ENCODE results near the gene IRF7.

The IRF7 gene

DNA sequence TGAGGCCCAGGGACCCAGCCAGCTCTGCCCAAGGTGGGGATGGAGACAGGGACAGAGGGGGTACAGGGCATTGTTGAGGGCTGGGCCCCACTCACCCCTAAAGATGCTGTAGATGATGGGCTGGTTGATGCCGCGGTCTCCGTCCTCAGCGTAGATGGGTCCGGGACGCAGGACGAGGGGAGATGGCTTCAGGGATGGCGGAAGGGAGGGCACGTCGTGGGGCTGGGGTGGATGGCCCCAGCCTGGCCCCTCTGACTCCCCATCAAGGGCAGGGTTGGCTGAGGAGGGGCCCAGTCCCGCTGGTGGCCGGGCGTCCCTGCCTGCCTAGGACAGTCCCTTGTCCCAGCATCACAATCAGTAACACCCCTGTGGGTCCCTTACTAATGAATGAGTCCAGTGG lies 4.5 kb upstream of the IRF7 start:
- DNase-seq = no peak

DNA sequence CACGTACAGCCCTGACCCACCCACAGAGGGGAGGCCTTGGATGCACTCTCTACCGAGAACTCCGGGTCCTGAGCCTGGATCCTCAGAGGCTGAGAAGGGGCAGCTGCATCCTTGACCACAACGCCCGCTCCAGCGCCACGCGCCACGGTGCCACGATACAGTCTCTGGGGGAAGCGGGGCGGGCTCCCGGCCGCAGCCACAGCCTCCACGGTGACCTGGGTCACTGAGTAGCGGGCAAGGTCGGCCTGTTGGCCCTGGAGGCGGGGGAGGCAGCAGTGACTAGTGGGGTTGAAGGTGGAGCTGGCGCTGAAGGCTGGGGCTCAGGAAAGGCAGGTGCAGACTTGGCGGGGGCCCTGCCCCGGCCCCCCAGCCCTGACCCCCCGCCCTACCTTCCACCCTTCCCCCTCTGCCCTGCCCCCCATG lies 3.9 kb upstream of the IRF7 start:
- no peak for DNase-seq

DNA sequence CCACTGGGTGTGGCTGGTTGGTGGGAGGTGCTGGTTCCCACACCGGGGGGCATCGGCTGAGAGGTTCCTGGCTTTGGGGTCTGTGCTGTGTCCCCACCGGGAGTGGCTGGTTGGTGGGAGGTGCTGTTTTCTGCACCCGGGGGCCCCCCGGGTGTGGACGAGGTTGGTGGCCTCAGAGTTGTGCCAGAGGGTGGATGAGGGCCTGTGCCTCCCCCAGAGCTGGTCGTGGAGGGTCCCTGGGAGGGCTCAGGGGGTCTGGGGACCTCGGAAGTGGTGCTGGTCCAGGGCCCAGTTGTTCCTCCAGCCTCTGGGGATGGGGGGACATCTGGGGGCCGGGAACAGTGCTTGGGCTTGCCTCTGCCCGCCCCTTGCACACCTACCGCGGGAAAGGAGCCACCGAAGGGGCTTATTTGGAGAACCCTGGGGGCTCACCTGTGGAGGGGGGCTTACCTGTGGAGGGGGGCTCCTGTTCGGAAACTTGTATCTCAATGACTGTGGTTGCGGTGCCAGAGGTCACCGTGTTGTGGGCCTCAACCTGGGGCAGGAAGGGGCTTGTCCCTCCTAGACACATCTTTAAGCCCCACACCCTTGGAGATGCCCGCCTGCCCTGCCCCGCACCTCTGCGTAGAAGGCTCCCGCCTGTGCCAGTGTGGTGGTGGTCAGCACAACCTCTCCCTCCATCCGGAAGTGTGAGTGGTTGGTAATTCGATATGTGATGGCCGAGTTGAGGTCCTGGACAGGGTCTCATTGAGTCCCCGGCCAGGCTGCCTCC lies 3.3 kb upstream of the IRF7 start:
- DNase-seq = no peak

DNA sequence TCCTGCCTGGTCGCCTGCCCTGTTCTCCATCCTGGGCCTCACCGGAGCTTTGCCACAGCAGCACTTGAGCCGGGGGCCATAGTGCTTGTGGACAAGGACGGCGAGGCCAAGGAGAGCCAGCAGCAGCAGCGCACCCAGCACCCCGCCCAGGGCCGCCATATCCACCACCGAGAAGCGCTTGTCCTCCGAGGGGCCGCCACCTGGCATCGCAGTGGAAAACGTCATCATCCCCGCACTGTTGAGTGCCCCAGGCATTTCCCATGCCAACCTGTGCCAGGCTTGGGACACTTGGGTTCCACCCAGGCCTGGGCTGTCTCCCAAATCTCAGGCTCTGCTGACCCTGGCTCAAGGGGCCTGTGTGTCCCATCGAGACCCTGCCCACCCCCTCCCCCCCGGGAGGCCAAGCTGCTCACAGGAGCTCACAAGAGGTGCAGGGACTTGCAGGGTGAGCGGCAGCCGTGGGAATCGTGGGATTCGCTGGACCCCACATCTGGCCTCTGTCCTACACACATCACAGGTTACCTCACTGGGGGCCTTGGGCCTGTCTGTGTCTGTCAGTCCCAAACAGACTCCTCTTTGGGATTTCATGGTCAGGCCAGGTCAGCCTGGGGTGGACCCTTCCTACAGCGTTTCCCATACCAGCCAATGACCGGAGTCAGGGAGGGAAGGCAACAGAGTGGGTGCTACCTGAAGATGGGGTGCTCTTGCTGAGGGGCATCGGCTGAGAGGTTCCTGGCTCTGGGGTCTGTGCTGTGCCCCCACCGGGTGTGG lies 2.3 kb upstream of the IRF7 start:
- no peak for DNase-seq

DNA sequence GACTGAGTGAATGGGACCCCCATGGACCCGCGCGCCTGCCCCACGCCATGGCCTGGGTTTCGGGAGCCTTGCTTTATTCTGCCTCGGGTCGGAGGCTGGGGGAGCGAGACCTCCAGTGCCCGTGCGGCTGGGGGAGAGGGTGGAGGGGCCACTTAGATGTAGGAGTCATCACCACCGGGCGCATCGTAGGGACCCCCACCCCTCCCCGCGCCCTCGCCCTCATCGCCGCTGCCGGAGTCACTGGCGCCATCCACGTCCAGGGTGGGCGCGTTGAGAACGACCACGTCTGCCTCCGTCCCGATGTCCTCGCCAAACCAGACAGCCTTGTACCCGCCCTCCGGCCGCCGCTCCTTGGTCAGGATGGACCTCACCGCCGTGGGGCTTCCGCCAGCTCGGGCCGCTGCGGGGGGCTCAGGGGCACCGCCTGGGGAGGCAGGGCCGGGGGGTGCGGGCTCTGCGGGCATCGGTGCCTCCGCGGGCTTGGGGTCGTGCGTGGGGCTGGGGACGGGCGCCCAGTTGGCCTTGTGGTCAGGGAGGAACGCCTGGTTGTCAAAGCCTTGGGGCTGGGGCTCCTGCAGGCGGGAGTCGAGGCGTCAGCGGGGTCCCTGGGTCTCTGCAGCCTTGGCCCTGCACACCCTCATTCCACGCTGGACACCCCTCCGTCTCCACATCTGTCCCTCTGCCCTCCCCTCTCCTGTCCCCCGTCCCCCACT lies 1.6 kb upstream of the IRF7 start:
- no peak for DNase-seq

DNA sequence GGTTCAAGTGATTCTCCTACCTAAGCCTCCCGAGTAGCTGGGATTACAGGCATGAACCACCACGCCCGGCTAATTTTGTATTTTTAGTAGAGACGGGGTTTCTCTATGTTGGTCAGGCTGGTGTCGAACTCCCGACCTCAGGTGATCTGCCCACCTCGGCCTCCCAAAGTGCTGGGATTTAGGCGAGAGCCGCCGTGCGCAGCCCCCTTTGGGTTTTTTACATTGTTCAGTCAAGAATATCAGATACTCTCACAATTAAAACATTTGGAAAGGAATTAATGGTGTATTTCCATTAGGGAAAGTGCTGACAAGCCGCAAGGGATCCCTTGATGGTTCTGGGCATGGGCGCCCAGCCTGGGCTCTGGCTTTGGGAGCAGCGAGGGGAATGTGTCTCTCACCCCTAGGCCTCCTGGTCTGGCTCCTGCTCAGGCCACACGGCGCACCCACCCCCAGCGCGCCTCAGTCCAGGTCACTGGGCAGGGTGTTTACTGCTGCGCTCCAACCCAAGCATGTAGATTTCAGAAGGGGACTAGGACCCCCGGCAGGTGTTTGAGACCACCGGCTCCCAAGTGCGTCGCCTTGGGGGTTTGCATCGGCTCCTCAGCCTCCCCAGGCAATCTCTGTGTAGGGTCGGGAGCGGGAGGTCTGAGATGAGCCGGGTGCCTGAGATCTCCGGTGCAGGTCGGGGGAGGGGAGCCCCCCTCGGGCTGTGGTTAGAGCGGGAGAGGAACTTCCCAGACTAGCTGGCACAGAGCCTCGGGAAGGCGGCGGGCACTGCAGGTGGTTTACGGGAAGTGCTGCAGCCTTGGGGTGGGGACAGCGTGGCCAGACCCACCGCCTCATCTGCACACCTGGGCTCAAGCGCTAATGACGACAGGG lies 809 bp upstream of the IRF7 start:
- DNase-seq = no peak

DNA sequence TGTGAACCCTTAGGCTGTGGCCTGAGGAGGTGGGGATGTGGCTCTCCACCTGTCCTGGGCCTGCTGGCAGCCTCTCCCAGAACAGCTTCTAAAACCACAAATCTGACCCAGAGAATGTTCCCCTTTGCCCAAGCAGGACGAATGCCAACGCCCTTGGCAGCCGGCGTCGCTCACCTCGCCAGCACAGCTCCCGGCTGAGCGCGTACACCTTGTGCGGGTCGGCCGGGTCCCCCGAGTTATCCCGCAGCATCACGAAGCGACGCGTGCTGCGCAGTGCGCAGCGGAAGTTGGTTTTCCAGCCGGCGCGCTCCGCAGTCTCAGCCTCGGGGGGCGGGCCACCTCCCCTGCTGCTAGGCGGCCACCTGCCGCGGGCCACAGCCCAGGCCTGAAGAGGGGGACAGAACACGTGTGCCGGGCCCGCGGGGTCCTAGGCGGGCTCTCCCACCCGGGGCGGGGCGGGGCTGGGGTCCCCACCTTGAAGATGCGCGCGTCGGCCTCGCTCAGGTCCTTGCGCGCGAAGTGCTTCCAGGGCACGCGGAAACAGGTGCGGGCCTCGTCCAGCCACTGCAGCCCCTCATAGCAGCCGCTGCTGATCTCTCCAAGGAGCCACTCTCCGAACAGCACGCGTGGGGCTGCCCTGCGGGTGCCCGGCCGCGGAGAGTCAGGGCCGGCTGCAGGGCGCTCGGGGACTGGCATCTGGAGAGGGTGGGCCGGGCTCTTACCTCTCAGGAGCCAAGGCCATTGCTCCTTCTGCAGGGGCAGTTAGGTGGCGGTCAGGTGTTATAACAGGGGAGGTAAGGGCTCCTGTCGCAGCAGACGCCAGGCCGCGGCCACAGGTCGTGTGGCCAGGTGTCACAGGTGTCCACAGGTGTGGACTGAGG lies 887 bp downstream of the IRF7 start:
- DNase-seq = no peak

DNA sequence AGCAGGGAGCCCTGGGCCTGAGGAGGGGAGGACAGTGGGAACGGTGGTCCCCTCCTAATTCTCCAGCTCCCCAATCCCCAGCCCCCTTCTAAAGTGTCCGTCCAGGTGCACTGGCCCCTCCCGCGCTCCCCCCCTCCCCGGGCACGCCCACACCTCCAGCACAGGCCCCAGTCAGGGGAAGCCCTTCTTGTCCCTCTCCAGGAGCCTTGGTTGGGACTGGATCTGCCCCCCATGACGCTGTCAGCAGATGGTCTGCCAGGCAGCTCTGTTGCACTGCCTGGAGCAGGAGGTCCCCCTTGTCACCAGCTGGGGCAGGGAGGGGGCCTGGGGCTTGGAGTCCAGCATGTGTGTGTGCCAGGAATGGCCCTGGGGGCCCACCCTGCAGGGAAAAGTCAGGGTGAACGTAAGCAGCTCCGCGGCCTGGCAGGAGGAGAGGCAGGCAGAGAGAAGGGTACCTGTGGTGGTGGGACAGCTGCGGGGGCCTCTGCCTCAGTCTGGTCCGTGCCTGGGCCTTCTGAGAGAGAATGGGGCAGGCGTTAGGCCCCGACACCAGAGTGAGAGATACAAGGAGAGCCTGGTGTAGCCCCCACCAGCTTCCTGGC lies 1.6 kb downstream of the IRF7 start:
- no peak for DNase-seq

DNA sequence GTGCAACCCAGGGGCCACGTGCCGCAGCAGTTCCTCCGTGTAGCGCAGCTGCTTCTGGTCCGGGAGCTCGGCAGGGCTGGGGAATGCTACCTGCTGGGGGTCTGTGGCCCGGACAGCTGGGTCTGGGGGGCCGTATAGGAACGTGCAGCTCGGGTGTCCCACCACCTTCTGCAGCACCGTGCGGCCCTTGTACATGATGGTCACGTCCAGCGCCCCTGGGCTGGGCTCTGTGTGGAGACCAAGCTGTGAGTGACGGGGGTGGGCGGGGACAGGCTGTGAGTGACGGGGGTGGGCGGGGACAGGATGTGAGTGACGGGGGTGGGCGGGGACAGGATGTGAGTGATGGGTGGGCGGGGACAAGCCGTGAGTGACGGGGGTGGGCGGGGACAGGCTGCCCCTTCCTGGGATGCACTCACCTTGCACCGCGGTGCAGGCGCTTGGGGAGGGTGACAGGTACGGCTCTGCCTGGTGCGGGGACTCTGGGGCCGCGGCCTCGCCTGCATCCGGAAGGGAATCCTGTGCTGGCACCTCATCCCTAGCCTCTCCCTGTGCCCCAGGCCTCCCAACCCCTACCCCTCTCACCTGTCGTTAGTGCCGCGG lies 2.3 kb downstream of the IRF7 start:
- peak; percentile 83 for DNase-seq

DNA sequence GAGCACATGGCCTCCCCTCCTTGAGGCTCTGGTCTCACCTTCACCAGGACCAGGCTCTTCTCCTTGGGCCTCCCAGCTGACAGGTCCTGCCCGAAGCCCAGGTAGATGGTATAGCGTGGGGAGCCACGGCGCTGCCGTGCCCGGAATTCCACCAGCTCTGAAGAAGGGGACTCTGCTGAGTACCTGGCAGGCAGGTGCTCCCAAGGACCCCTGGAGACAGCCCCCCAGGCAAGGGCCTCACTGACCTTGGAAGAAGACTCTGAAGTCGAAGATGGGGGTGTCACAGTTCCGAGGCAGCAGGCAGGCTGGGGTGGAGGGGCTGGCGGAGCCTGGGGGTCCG lies 2.8 kb downstream of the IRF7 start:
- no peak for DNase-seq

DNA sequence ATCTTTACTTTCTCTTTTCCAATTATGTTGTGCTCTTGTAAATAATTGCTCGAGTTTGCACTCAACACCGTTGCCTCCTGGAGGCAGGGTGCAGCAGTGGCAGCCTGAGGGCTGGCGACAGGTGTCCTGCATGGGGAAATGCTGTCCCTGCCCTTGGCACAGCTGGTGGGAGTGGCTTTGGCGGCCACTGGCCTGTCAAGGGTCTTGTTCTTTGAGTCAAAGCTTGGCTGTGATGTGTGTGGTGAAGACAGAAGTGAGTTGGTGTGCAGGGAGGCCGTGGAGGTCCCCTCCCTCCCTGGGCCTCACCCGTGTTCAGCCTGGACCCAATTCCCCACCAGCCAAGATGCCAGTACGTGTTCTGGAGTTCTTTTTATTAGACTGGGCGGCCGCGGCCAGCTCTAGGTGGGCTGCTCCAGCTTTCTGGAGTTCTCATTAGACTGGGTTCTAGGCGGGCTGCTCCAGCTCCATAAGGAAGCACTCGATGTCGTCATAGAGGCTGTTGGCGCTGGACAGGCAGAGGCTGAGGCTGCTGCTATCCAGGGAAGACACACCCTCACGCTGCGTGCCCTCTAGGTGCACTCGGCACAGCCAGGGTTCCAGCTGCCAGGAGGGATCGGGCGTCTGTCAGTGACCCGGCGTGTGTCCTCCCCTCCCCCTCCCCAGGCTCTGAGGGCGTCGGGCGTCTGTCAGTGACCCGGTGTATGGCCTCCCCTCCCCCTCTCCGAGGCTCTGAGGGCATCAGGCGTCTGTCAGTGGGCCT lies 3.4 kb downstream of the IRF7 start:
- peak; percentile 29 for DNase-seq

DNA sequence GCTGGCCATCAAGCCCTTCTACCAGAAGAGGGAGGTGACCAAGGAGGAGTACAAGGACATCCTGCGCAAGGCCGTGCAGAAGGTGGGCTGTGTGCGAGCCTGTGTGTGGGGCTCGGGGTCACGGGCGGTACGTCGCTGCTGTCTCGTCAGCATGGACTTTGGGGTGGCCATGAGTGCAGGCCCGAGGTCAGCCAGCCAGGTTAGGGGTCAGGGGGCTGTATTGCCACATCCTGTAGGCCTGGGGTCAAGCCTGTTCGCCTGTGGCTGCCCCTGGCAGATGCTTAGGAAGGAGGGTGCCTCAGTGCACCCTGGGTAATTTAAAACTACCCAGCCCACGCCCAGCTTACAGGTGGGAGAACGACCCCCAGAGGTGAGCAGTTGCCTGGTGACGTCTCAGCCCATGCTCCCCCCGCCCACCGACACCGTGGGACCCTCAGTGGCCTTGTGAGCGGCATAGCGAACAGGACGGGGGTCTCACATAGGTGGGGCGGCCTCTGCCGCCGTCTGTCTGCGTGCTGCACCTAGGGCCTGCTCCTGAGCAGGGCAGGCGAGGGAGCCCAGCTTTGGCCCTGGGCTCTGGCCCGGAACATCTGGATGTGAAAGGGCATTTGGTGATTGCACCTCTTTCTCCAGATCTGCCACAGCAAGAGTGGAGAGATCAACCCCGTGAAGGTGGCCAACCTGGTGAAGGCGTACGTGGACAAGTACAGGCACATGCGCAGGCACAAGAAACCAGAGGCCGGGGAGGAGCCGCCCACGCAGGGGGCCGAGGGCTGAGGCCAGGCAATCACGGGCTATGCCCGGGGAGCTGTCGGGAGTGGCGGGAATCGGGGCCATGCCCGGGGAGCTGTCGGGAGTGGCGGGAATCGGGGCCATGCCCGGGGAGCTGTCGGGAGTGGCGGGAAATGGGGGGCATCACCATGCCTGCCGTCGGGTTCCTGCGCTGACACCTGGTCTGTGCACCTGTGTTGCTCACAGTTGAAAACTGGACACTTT lies 4.5 kb downstream of the IRF7 start:
- no peak for DNase-seq

DNA sequence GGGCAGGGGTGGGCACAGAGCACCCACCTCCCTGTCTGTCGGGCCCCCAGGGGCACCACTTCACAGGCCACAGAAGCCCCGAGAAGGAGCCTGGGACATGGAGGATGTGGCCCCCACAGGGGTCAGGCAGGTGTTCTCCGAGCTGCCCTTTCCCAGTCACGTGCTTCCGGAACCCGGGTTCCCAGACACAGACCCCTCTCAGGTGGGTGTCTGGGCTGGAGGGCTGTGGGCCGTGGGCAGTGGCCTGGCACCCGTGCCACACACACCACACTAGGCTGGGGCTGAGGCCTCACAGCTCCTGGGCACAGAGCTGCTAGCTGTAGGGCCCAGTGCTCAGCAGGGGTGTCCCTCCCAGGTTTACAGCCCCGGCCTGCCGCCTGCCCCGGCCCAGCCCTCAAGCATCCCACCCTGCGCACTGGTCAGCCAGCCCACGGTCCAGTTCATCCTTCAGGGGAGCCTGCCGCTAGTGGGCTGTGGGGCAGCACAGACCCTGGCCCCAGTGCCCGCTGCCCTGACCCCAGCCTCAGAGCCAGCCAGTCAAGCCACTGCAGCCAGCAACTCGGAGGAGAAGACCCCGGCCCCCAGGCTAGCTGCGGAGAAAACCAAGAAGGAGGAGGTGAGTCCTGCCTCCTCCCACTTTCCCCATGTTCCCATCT lies 5.5 kb downstream of the IRF7 start:
- no peak for DNase-seq

DNA sequence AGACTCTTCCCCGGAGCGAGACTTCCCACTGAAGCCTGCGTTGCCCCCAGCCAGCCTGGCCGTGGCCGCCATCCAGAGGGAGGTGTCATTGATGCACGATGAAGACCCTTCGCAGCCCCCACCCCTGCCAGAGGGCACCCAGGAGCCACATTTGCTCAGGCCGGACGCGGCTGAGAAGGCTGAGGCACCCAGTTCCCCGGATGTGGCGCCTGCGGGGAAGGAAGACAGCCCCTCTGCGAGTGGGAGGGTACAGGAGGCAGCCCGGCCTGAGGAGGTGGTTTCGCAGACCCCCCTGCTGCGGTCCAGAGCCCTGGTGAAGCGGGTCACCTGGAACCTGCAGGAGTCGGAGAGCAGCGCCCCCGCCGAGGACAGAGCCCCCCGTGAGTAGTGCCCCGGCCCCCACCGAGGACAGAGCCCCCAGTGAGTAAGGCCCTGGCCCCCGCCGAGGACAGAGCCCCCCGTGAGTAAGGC lies 6.4 kb downstream of the IRF7 start:
- DNase-seq = no peak

DNA sequence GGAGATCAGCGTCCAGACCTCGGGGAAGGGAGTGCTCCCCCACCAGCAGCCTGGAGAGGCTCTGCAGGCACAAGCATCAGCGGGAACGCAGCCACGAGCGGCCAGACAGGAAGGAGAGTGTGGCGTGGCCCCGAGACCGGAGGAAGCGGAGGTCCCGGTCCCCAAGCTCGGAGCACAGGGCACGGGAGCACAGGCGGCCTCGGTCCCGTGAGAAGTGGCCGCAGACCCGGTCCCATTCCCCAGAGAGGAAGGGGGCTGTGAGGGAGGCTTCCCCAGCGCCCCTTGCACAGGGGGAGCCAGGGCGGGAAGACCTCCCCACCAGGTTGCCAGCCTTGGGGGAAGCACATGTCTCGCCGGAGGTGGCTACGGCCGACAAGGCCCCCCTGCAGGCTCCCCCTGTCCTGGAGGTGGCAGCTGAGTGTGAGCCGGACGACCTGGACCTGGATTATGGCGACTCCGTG lies 6.9 kb downstream of the IRF7 start:
- DNase-seq = no peak

DNA sequence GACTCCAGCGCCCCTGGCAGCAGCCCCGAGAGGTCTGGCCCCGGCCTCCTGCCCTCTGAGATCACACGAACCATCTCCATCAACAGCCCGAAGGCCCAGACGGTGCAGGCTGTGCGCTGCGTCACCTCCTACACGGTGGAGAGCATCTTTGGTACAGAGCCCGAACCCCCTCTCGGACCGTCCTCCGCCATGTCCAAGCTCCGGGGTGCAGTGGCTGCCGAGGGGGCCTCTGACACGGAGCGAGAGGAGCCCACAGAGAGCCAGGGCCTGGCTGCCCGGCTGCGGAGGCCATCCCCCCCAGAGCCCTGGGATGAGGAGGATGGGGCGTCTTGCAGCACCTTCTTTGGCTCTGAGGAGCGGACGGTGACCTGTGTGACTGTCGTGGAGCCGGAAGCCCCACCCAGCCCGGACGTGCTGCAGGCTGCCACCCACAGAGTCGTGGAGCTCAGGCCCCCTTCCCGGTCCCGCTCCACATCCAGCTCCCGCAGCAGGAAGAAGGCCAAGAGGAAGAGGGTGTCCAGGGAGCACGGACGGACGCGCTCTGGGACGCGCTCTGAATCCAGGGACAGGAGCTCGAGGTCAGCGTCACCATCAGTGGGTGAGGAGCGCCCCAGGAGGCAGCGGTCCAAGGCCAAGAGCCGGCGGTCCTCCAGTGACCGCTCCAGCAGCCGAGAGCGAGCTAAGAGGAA lies 7.6 kb downstream of the IRF7 start:
- no peak for DNase-seq

DNA sequence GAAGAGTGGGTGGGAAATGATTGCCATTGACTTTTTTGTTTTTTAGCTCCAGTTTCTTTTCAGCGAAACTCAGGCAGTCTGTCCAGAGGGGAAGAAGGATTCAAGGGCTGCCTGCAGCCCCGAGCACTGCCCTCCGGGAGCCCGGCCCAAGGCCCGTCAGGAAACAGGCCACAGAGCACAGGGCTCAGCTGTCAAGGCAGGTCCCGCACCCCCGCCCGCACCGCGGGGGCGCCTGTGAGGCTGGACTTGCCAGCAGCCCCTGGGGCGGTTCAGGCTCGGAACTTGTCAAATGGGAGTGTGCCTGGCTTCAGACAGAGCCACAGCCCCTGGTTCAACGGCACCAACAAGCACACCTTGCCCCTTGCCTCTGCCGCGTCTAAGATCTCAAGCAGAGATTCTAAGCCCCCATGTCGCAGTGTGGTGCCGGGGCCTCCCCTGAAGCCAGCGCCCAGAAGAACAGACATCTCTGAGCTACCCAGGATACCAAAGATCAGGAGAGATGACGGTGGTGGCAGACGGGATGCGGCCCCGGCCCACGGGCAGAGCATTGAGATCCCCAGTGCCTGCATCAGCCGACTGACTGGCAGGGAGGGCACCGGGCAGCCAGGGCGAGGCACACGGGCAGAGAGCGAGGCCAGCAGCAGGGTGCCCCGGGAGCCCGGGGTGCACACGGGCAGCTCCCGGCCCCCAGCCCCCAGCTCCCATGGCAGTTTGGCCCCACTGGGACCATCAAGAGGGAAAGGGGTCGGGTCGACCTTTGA lies 8.6 kb downstream of the IRF7 start:
- no peak for DNase-seq

All from activated CD4-positive, alpha-beta T cell treated with anti-CD3 and anti-CD28 coated beads, Interleukin-10, Interleukin-2, amounts not matched to agents 100 ng/mL and 50 ng/mL, durations not matched to agents 16 hours and 8 hours (primary cell).